Measurements from ENCODE around the gene SULT1A2. TPM values are rescaled to one million over a fixed set of nuclear protein-coding genes. Genes with fewer than 3 reads are reported as not detected.
"Not testable (repeated sequence)": the region's sequence is repeated elsewhere in the genome, so short reads cannot be mapped to it uniquely, and the experiment has no call there.

The SULT1A2 gene
- total RNA-seq, 1 experiment from 2014 or later: not detected

- DNase-seq (ENCODE audit: low read depth): no peak
Observed at GRCh38 chr16:28591355-28591754, 5.5 kb downstream of the SULT1A2 start.

- no peak for DNase-seq (ENCODE audit: low read depth)
Observed at GRCh38 chr16:28590384-28591340, 6.2 kb downstream of the SULT1A2 start.

GRCh38 chr16:28589930-28590329, 6.9 kb downstream of the SULT1A2 start:
- DNase-seq (ENCODE audit: low read depth): no peak

GRCh38 chr16:28589069-28589468, 7.8 kb downstream of the SULT1A2 start:
- DNase-seq (ENCODE audit: low read depth): no peak

DNA sequence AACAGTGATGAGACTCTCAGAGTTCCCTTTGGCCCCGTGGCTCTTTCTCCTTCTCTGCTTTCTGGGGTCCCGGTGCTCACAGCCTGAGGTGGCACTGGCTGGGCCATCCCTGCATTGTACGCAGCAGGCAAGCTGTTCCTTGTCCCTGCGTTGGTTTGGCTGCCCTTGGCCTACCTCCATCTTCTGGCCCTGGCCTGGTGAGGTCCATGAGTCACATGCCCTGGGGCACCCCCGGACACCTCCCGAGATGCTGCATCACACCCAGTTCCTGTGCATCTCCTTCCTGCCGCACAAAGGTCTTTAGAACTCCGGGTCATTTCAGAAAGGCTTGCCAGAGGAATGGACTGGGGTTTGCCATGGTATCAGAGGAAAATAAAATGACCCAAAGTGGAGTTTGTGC, 9.5 kb downstream of the SULT1A2 start:
- peak; percentile 31 for DNase-seq (ENCODE audit: low read depth)

DNA sequence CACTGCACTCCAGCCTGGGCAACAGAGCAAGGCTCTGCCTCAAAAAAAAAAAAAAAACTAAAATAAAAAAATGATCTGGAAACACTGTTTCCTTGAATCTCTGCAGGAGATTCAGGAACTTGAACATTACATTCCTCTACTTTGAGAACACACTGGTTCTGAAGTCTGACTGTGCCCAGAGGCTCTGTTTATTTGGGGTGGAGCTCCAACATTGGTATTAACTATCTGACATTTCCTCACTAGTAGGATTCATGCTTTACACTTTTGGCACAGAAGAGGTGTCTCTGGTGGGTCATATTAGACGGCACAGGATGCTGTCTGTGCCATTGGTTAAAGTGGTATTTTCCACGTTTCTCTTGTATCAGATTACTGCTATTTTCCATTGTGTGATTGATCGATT, 10.4 kb downstream of the SULT1A2 start:
- DNase-seq (ENCODE audit: low read depth): no peak

DNA sequence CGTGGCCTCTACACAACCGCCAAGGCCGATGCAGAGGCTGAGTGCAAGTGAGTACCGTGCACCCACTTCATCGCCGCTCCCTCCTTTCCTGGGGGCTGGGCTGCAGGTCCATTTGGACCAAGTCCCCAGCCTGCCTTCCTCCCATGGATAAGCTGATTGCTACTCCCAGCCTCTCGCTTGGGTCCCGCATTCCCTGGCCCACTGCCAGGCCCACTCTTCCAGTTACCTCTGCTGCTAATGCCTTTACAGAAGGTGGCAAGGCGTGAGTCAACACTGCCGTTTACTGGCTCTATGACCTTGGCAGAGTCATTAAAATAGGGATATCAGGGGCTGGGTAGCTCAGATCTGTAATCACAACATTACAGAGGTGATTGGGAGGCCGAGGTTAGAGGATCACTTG, 11.2 kb downstream of the SULT1A2 start:
- DNase-seq (ENCODE audit: low read depth): peak; percentile 13

- DNase-seq (ENCODE audit: low read depth): no peak
Observed at GRCh38 chr16:28580726-28581315, 16.0 kb downstream of the SULT1A2 start.

DNA sequence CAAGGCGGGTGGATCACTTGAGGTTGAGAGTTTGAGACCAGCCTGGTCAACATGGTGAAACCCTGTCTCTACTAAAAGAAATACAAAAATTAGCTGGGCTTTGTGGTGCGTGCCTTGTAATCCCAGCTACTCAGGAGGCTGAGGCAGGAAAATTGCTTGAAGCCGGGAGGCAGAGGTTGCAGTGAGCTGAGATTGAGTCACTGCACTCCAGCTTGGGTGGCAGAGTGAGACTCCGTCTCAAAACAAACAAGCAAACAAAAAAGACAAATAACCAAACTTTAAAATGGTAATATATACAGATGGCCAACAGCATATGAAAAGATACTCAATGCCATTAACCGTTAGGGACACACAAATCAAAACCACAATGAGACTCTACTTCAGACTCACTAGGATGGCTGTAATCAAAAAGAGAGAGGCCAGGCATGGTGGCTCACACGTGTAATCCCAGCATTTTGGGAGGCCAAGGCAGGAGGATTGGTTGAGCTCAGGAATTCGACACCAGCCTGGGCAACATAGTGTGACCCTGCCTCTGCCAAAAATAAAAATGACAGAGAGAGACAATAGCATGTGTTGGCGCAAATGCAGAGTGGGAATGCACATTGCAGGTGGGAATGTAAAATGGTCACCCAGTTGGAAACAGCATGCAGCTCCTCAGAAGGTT, 21.3 kb downstream of the SULT1A2 start:
- no peak for DNase-seq (ENCODE audit: low read depth)

GRCh38 chr16:28574925-28575324, 21.9 kb downstream of the SULT1A2 start:
- no peak for DNase-seq (ENCODE audit: low read depth)

- no peak for DNase-seq (ENCODE audit: low read depth)
Observed at GRCh38 chr16:28573738-28574718, 22.8 kb downstream of the SULT1A2 start.

- DNase-seq (ENCODE audit: low read depth): no peak
Observed at GRCh38 chr16:28572696-28573510, 23.9 kb downstream of the SULT1A2 start.

DNA sequence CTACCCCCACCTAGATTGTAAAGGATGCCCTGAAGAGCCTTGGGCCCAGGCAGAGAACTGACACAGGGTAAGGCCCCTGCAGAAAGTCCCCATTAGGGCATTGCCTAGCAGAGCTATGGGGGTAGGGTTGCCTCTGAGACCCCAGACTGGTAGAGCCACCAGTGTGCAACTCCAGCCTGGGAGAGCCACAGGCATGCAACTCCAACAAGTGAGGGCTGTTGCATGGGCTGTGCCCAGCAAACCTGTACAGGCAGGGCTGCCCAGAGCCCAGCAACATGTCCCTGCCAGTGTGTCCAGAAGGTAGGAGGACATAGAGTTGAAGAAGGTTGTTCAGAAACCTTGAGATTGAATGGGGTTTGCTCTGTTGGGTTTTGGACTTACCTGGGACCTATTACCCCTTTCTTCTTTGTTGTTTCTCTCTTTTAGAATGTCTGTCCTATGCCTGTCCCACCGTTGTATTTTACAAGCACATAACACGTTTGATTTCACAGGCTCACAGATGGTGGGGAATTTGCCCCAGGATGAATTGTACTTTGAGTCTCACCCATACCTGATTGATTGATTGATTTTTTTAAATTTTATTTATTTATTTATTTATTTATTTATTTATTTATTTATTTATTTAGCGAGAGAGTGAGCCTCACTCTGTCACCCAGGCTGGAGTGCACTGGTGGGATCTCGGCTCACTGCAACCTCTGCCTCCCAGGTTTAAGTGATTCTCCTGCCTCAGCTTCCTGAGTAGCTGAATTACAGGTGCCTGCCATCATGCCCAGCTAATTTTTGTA, 26.7 kb downstream of the SULT1A2 start:
- no peak for DNase-seq (ENCODE audit: low read depth)

GRCh38 chr16:28569021-28569420, 27.8 kb downstream of the SULT1A2 start:
- no peak for DNase-seq (ENCODE audit: low read depth)

DNA sequence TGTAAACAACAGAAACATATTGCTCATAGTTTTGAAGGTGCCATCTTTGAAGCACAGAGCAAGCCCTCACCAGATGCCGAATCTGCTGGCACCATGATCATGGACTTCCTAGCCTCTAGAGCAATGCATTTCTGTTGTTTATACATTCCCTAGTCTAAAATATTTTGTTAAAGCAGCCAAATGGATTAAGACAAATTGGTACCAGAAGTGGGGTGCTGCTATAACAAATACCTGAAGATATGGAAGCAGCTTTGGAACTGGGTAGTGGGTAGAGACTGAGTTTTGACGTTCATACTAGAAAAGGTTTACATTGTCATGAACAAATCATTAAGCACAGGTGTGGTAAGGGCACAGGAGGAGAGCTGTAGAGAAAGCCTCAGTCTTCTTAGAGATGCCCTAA, 29.6 kb downstream of the SULT1A2 start:
- DNase-seq (ENCODE audit: low read depth): no peak

GRCh38 chr16:28566233-28566925, 30.5 kb downstream of the SULT1A2 start:
- DNase-seq (ENCODE audit: low read depth): not testable (repeated sequence)

DNA sequence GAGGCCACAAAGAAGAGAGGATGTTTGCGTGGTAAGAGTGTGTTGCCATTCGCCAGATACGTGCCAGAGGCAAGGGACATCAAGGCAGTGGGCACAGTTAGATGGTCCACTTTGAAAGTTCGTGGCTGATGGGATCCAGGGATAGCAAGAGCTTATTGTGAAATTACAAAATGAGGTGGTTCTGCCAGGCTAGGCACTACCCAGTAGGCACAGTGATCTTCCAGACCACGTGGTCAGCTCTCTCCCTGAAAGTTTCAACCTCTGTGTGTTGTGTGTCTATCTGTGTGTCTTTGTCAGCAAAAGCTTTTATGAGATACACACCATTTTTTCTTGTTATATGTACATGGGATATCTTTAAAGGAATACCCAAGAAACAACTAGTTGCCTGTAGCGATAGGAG, 33.6 kb downstream of the SULT1A2 start:
- no peak for DNase-seq (ENCODE audit: low read depth)

DNA sequence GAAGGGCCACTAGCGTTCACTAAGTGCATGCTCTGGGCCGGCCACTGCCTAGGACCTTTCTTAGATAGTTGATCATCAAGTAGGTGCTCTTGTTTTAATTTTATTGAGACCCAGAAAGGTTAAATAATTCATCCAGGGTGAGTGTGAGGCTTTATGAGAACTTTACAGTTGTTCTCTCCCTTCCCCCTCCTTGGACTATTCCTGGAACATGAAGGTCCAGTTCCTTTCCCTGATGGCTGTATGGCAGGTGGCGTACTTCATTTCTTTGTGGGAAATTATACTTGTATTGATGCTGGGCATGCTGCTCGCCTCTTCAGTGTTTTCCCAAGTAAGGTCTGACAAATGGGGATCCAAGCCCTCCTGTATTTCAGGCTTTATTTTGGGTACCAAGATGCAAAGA, 34.7 kb downstream of the SULT1A2 start:
- DNase-seq (ENCODE audit: low read depth): no peak

- DNase-seq (ENCODE audit: low read depth): no peak
Observed at GRCh38 chr16:28561557-28562187, 35.2 kb downstream of the SULT1A2 start.

All from Daoy (cell line).